Stimulated activated naive B cell treated with anti-CD40 and anti-IgM and Interleukin-4, amounts not matched to agents 10 μg/mL and 1 μg/mL and 100 μg/mL, for 72 hours (primary cell): ENCODE results near the gene NCOA7.
"Not testable (repeated sequence)": the region's sequence is repeated elsewhere in the genome, so short reads cannot be mapped to it uniquely, and the experiment has no call there.

Source experiments
- ATAC-seq, 2 donors: fragments of 150-1000 bp; cut with Tn5 transposase; replicated peaks; 2 replicates each; pipeline ENCODE4 v1.10.0; 2021; ENCODE audit warnings: moderate library complexity in 1 of 2
- DNase-seq: peaks from one replicate; pipeline ENCODE4 v3.0.0; 2021
- H3K27ac Mint-ChIP-seq: one replicate; pipeline ENCODE4 v1.8.0; 2022; ENCODE audit warnings: mild to moderate bottlenecking, mixed read lengths
- H3K27me3 Mint-ChIP-seq, 2 donors: one replicate each; pipeline ENCODE4 v1.8.0; 2022; ENCODE audit warnings: mixed read lengths in 2 of 2
- H3K36me3 Mint-ChIP-seq, 2 donors: one replicate each; pipeline ENCODE4 v1.8.0; 2022; ENCODE audit warnings: mixed read lengths in 2 of 2, mild to moderate bottlenecking in 1 of 2
- H3K4me1 Mint-ChIP-seq, 2 donors: one replicate each; pipeline ENCODE4 v1.8.0; 2022; ENCODE audit warnings: mixed read lengths in 2 of 2, mild to moderate bottlenecking in 1 of 2
- H3K4me3 Mint-ChIP-seq, 2 donors: one replicate each; pipeline ENCODE4 v1.8.0; 2022; ENCODE audit warnings: mild to moderate bottlenecking in 2 of 2, mixed read lengths in 2 of 2, moderate library complexity in 1 of 2
- H3K9me3 Mint-ChIP-seq, 2 donors: one replicate each; pipeline ENCODE4 v1.8.0; 2022; ENCODE audit warnings: mixed read lengths in 2 of 2, mild to moderate bottlenecking in 1 of 2

The NCOA7 gene

GRCh38 chr6:125773387-125774341, 17.1 kb upstream of the NCOA7 start:
- no peak for ATAC-seq
- H3K9me3 Mint-ChIP-seq, result no peaks in the 10 kb centered on the region
- no peak overlapping the region for H3K27ac Mint-ChIP-seq

GRCh38 chr6:125776107-125776826, 14.5 kb upstream of the NCOA7 start:
- H3K9me3 Mint-ChIP-seq, ATAC-seq, H3K4me3 Mint-ChIP-seq, H3K36me3 Mint-ChIP-seq, H3K27ac Mint-ChIP-seq, DNase-seq, H3K27me3 Mint-ChIP-seq, H3K4me1 Mint-ChIP-seq: not testable (repeated sequence)

More at GRCh38 chr6:125773387-125774341, 17.1 kb upstream of the NCOA7 start:
- H3K27me3 Mint-ChIP-seq, result peaks cover 0 to 6% of the 10 kb centered on the region in 2 donors
- H3K36me3 Mint-ChIP-seq, result no peaks in the 10 kb centered on the region
- no peak for DNase-seq
- H3K4me3 Mint-ChIP-seq, result no peak overlapping the region
- H3K4me1 Mint-ChIP-seq, result no peaks in the 10 kb centered on the region

- DNase-seq (peak; percentile 76), ATAC-seq (peak; percentile 88 to 90)
- H3K27ac Mint-ChIP-seq, result no peak overlapping the region
- peaks cover 5 to 8% of the 10 kb centered on the region in 2 donors for H3K4me1 Mint-ChIP-seq
- no peaks in the 10 kb centered on the region for H3K36me3 Mint-ChIP-seq
- no peaks in the 10 kb centered on the region for H3K9me3 Mint-ChIP-seq
- no peaks in the 10 kb centered on the region for H3K27me3 Mint-ChIP-seq
- no peak overlapping the region for H3K4me3 Mint-ChIP-seq
Measured at GRCh38 chr6:125779924-125780539, 10.7 kb upstream of the NCOA7 start.

- DNase-seq, result peak; percentile 49
- peak; percentile 88 to 89 for ATAC-seq
- H3K27me3 Mint-ChIP-seq, result no peaks in the 10 kb centered on the region
- no peaks in the 10 kb centered on the region for H3K9me3 Mint-ChIP-seq
- no peak overlapping the region for H3K4me3 Mint-ChIP-seq
- no peak overlapping the region for H3K27ac Mint-ChIP-seq
- H3K36me3 Mint-ChIP-seq, result no peaks in the 10 kb centered on the region
- peaks cover 5 to 8% of the 10 kb centered on the region in 2 donors for H3K4me1 Mint-ChIP-seq
Measured at GRCh38 chr6:125780540-125781313, 10.0 kb upstream of the NCOA7 start.

- H3K27me3 Mint-ChIP-seq, result no peaks in the 10 kb centered on the region
- peak; percentile 39 to 50 for ATAC-seq
- peaks cover 5 to 8% of the 10 kb centered on the region in 2 donors for H3K4me1 Mint-ChIP-seq
- H3K9me3 Mint-ChIP-seq, result no peaks in the 10 kb centered on the region
- H3K4me3 Mint-ChIP-seq, result no peak overlapping the region
- DNase-seq, result no peak
- no peak overlapping the region for H3K27ac Mint-ChIP-seq
- H3K36me3 Mint-ChIP-seq, result peaks cover 0 to 3% of the 10 kb centered on the region in 2 donors
Measured at GRCh38 chr6:125781314-125781868, 9.4 kb upstream of the NCOA7 start.

- DNase-seq, result no peak
- Mint-ChIP-seq H3K36me3 (peaks cover 0 to 3% of the 10 kb centered on the region in 2 donors), H3K4me3 (no peak overlapping the region), H3K4me1 (peaks cover 7 to 13% of the 10 kb centered on the region in 2 donors), H3K27me3 (no peaks in the 10 kb centered on the region), H3K27ac (no peak overlapping the region), H3K9me3 (no peaks in the 10 kb centered on the region)
- no peak for ATAC-seq
Measured at GRCh38 chr6:125784365-125784764, 6.4 kb upstream of the NCOA7 start.

- ATAC-seq, result no peak
- DNase-seq, result no peak
- Mint-ChIP-seq H3K4me3 (no peak overlapping the region), H3K27ac (no peak overlapping the region), H3K27me3 (no peaks in the 10 kb centered on the region), H3K4me1 (peaks cover 22 to 30% of the 10 kb centered on the region in 2 donors), H3K9me3 (no peaks in the 10 kb centered on the region), H3K36me3 (peaks cover 0 to 3% of the 10 kb centered on the region in 2 donors)
Measured at GRCh38 chr6:125787791-125788190, 3.0 kb upstream of the NCOA7 start.

GRCh38 chr6:125789167-125789566, 1.6 kb upstream of the NCOA7 start:
- no peak for ATAC-seq
- H3K9me3 Mint-ChIP-seq, result no peaks in the 10 kb centered on the region
- DNase-seq, result no peak
- H3K27ac Mint-ChIP-seq, result peak overlapping the region; percentile 93
- H3K27me3 Mint-ChIP-seq, result no peaks in the 10 kb centered on the region
- H3K4me3 Mint-ChIP-seq, result peak overlapping the region in 1 of 2 donors; percentile 91
- H3K4me1 Mint-ChIP-seq, result peaks cover 29 to 43% of the 10 kb centered on the region in 2 donors
- peaks cover 0 to 3% of the 10 kb centered on the region in 2 donors for H3K36me3 Mint-ChIP-seq

- Mint-ChIP-seq H3K27ac (peak overlapping the region; percentile 93), H3K4me3 (peak overlapping the region; percentile 85 to 91), H3K27me3 (no peaks in the 10 kb centered on the region), H3K9me3 (no peaks in the 10 kb centered on the region), H3K4me1 (peaks cover 27 to 43% of the 10 kb centered on the region in 2 donors), H3K36me3 (peaks cover 0 to 3% of the 10 kb centered on the region in 2 donors)
- peak; percentile 26 to 33 for ATAC-seq
- no peak for DNase-seq
Measured at GRCh38 chr6:125789576-125790357, 993 bp upstream of the NCOA7 start.

- peaks cover 0 to 5% of the 10 kb centered on the region in 2 donors for H3K27me3 Mint-ChIP-seq
- no peaks in the 10 kb centered on the region for H3K9me3 Mint-ChIP-seq
- ATAC-seq (peak; percentile 51 to 52), DNase-seq (no peak)
- H3K27ac Mint-ChIP-seq, result peak overlapping the region; percentile 59
- H3K4me3 Mint-ChIP-seq, result peak overlapping the region; percentile 90 to 91
- peaks cover 0 to 3% of the 10 kb centered on the region in 2 donors for H3K36me3 Mint-ChIP-seq
- peaks cover 32 to 51% of the 10 kb centered on the region in 2 donors for H3K4me1 Mint-ChIP-seq
Measured at GRCh38 chr6:125791151-125791819, 525 bp downstream of the NCOA7 start.

- Mint-ChIP-seq H3K9me3 (no peaks in the 10 kb centered on the region), H3K4me3 (peak overlapping the region; percentile 90 to 91), H3K27me3 (peaks cover 0 to 5% of the 10 kb centered on the region in 2 donors), H3K4me1 (peaks cover 32 to 51% of the 10 kb centered on the region in 2 donors), H3K27ac (no peak overlapping the region), H3K36me3 (peaks cover 0 to 3% of the 10 kb centered on the region in 2 donors)
- ATAC-seq (no peak), DNase-seq (no peak)
Measured at GRCh38 chr6:125791820-125792165, 1.0 kb downstream of the NCOA7 start.

- Mint-ChIP-seq H3K4me3 (no peak overlapping the region), H3K36me3 (peaks cover 0 to 3% of the 10 kb centered on the region in 2 donors), H3K4me1 (peaks cover 34 to 54% of the 10 kb centered on the region in 2 donors), H3K9me3 (no peaks in the 10 kb centered on the region), H3K27ac (no peak overlapping the region), H3K27me3 (peaks cover 0 to 5% of the 10 kb centered on the region in 2 donors)
- ATAC-seq (no peak), DNase-seq (no peak)
Measured at GRCh38 chr6:125792172-125792571, 1.4 kb downstream of the NCOA7 start.
